ENCODE results near the gene MEAF6. TPM values are rescaled to one million over a fixed set of nuclear protein-coding genes. Genes with fewer than 3 reads are reported as not detected.

The MEAF6 gene
- total RNA-seq, 1 experiment from 2014 or later = 51.6 TPM

DNA sequence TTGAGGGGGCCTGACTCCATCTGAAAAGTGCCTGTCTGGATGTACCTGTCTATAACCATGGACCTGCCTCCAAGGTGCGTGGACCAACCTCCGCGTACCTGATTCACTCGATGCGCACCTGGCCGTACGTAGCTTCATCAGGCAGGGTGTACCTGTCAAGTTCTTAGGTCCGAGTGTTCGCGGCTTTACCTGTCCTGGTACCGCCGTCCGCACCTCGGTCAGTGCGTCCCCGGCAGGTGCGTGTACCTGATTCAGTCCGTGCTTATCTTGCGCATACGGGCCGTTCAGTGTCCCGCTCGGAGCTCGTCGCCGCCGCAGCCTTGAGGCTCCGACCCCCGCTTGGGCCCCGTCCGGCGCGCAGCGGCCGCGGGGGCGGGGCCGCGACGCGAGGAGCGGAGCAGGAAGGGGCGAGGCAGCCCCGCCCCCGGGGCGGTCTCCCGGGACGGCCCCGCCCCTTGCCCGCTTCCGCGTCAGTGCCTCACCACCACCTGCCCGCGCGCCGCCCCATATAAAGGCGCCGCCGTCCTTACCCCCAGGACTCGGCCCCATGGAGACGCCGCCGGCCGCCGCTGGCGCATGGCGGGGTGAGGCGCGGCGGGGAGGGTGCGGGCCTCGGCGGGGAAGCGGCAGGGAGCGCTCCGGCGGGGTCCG lies 40.4 kb downstream of the MEAF6 start, which contains the start of gene ZC3H12A:
Gene ZC3H12A, plus strand, starts transcription at position 535 of the 651 bp plus-strand sequence. CDS start 917 bp downstream, outside the sequence.
- Mint-ChIP-seq H3K9me3 (no peaks in the 10 kb centered on the region), H3K27ac (peak within 1 kb of the TSS in 1 of 3 experiments; percentile 62; a peak in 2 of 7 replicates), H3K4me1 (peaks cover 48 to 56% of the 10 kb centered on the region in 2 experiments), H3K4me3 (peak within 1 kb of the TSS; percentile 71 to 82), H3K27me3 (ENCODE audit: low read depth) (peaks cover 18% of the 10 kb centered on the region), H3K36me3 (ENCODE audit: insufficient read depth in 1 of 3, low read depth in 3 of 3) (peaks cover 9 to 14% (median 12%) of the 10 kb centered on the region in 3 experiments; a peak in 5 of 7 replicates)
- H4K91ac ChIP-seq (ENCODE audit: insufficient read length, low read depth, low read length) = no peak within 1 kb of the TSS
- no peak within 1 kb of the TSS for H3K4ac ChIP-seq (ENCODE audit: low read depth, low read length)
- H2BK5ac ChIP-seq (ENCODE audit: insufficient read length, low read length) = no peak within 1 kb of the TSS
- no peak within 1 kb of the TSS for H3K56ac ChIP-seq (ENCODE audit: insufficient read length, low read depth, low read length)
- H2BK12ac ChIP-seq (ENCODE audit: insufficient read length, low read depth, low read length) = no peak within 1 kb of the TSS
- no peaks in the 10 kb centered on the region for H3K9me3 ChIP-seq (ENCODE audit: control insufficient read depth, low read depth, low read length)
- H3K27ac ChIP-seq (ENCODE audit: insufficient read length, low read depth, low read length) = no peak within 1 kb of the TSS
- H3K79me1 ChIP-seq (ENCODE audit: insufficient read depth, low read depth, low read length, poor library complexity, severe bottlenecking) = no peaks in the 10 kb centered on the region
- peaks cover 3% of the 10 kb centered on the region; the same call in 1 of the 2 replicates for H3K79me2 ChIP-seq (ENCODE audit: insufficient read depth, low read length)
- H2AK5ac ChIP-seq (ENCODE audit: insufficient read length, low read length) = no peak within 1 kb of the TSS
- H3T11ph ChIP-seq (ENCODE audit: low read length) = no peak within 1 kb of the TSS
- peak within 1 kb of the TSS; percentile 69 for H3K18ac ChIP-seq (ENCODE audit: insufficient read length, low read depth, low read length)
- no peaks in the 10 kb centered on the region for H4K20me1 ChIP-seq (ENCODE audit: control insufficient read depth, insufficient read depth, insufficient read length)
- peaks cover 4% of the 10 kb centered on the region; the same call in 1 of the 2 replicates for H3K27me3 ChIP-seq (ENCODE audit: insufficient read depth, low read length)
- H3K23ac ChIP-seq (ENCODE audit: insufficient read length, low read depth, low read length) = no peak within 1 kb of the TSS
- H3K9ac ChIP-seq (ENCODE audit: extremely low read depth, insufficient read length, low read length) = peak within 1 kb of the TSS; percentile 54
- peak within 1 kb of the TSS; percentile 56 for H3K14ac ChIP-seq (ENCODE audit: insufficient read depth, low read length)
- no peak within 1 kb of the TSS for H4K5ac ChIP-seq (ENCODE audit: insufficient read length, low read depth, low read length)
- TF ChIP-seq, protein P1, sequence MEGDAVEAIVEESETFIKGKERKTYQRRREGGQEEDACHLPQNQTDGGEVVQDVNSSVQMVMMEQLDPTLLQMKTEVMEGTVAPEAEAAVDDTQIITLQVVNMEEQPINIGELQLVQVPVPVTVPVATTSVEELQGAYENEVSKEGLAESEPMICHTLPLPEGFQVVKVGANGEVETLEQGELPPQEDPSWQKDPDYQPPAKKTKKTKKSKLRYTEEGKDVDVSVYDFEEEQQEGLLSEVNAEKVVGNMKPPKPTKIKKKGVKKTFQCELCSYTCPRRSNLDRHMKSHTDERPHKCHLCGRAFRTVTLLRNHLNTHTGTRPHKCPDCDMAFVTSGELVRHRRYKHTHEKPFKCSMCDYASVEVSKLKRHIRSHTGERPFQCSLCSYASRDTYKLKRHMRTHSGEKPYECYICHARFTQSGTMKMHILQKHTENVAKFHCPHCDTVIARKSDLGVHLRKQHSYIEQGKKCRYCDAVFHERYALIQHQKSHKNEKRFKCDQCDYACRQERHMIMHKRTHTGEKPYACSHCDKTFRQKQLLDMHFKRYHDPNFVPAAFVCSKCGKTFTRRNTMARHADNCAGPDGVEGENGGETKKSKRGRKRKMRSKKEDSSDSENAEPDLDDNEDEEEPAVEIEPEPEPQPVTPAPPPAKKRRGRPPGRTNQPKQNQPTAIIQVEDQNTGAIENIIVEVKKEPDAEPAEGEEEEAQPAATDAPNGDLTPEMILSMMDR (conservative IDR thresholded peaks at IDR 0.05) = no peak
- no CpG with 5 or more reads among the region's 78 CpGs for WGBS (ENCODE audit: extremely low coverage, insufficient read length, low lambda C conversion rate)
- peak within 1 kb of the TSS; percentile 98 for H3K4me2 ChIP-seq (ENCODE audit: insufficient read depth, insufficient read length, low read length)
- H3K4me1 ChIP-seq (ENCODE audit: insufficient read depth, low read length) = peaks cover 17% of the 10 kb centered on the region; the same call in 1 of the 2 replicates
- no peak within 1 kb of the TSS for H2AFZ ChIP-seq (ENCODE audit: low read length)
- H2BK15ac ChIP-seq (ENCODE audit: low read depth, low read length) = no peak within 1 kb of the TSS
- H3K23me2 ChIP-seq (ENCODE audit: insufficient read length, low read depth, low read length, poor library complexity, severe bottlenecking) = peaks cover 13% of the 10 kb centered on the region
- H2BK120ac ChIP-seq (ENCODE audit: low read depth, low read length, poor library complexity, severe bottlenecking) = no peak within 1 kb of the TSS
- DNase-seq = peak; percentile 88
- no peak within 1 kb of the TSS for H4K8ac ChIP-seq (replicated peaks; ENCODE audit: insufficient read length, low read depth, low read length)
- H2BK20ac ChIP-seq (ENCODE audit: low read depth, low read length, poor library complexity, severe bottlenecking) = no peak within 1 kb of the TSS
